ENCODE measurements around the gene PHTF2. TPM values are rescaled to one million over a fixed set of nuclear protein-coding genes. Genes with fewer than 3 reads are reported as not detected.
"Not testable (repeated sequence)": the region's sequence is repeated elsewhere in the genome, so short reads cannot be mapped to it uniquely, and the experiment has no call there.

PHTF2 gene
- 14.5 TPM for total RNA-seq
- long read RNA-seq, partial matches to known transcripts: 11 of 18 reads
- long read RNA-seq, other reads (novel, unspliced or antisense): 3 of 18 reads

DNA sequence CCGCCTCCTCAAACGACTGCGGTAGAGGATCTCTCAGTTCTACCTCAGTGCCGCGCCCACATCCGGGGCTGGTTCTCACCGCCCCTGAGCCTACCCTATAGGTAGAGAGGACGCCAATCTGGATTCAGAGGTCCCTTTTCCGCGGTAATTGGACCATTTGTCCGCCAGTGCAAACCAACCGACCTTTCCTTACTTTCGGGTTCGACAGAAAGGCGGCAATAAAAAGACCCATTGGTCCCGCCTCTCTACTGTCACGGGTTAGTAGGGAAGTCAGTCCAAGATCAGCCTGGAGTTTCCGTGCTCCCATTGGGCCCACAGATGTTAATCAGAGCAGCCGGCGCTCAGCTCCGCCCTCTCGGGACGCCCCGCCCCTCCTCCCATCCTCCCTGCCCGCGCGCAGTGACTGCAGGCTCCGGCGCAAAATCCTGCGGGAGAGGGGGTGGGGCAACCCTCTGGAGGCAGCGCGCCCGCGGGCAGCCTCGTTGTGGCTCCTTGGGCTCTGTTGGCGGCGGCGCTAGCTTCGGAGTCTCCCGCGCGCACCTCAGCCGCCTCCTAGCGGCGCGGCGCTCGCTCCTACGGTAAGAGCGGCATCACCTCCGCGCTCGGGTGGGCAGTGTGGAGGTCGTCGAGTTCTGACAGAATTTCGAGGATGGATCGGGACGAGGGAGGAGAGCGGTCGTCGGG, at the start of gene PHTF2, which contains the start of gene TMEM60:
Gene PHTF2 (plus strand): TSS at position 380 of the 684 bp plus-strand sequence.
Gene TMEM60 (minus strand): TSS at position 41 of the 684 bp plus-strand sequence. CDS start 4,061 bp downstream, outside the sequence.
- peak; percentile 99 for DNase-seq (ENCODE audit: low spot score)

DNA sequence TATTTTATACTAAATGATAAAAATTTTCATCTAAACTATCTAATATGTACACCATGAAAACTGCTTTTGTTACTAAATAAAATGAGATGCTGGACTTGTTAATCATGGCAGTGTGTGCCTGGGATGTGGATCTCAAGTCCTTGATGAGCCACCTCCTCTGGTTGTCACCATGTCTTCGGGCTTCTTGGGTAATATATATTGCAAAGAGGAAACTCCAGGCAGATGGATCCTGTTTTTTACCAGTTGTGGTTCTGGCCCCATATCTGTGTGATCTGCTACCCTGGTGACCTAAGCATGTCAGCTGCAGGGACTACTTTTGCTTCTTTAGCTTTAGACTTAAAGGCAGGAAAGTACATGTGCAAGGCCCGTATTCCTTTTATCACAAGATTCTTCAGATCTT, 46.6 kb upstream of the PHTF2 start:
- DNase-seq (ENCODE audit: low spot score): no peak

DNA sequence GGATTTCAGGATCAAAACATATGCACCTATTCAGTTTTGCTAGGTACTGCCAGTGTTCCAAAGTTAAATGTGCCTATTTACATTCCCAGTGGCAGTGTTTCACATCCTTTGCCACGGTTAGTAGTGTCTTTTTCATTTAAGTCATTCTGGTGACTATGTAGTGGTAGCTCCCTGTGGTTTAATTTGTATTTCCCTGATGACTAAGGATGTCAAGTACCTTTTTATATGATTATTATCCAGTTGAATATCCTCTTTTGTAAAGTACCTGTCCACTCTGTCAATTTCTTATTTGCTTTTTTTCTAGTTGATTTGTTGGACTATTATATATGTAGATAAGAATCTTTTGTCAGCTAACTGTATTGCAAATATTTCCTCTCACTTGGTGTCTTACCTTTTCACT, 45.4 kb upstream of the PHTF2 start:
- DNase-seq (ENCODE audit: low spot score): no peak

DNA sequence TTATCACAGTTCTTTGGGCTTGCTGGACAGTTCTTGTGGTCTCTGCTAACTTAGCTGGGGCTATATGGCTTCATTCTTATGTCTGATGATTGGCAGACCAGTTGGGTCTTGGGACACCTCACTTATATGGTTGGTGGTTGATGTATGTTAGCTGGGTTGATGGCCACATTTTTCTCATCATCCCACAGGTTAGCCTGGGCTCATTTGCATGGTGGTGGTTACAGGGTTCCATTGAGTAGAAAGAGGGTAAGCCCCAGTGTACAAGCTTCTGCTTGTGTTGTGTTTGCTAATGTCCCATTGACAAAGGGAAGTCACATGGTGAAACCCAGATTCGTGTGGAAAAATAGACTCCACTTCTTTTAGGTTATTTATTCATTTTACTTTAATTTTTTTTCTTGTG, 41.0 kb upstream of the PHTF2 start:
- DNase-seq (ENCODE audit: low spot score): no peak

DNA sequence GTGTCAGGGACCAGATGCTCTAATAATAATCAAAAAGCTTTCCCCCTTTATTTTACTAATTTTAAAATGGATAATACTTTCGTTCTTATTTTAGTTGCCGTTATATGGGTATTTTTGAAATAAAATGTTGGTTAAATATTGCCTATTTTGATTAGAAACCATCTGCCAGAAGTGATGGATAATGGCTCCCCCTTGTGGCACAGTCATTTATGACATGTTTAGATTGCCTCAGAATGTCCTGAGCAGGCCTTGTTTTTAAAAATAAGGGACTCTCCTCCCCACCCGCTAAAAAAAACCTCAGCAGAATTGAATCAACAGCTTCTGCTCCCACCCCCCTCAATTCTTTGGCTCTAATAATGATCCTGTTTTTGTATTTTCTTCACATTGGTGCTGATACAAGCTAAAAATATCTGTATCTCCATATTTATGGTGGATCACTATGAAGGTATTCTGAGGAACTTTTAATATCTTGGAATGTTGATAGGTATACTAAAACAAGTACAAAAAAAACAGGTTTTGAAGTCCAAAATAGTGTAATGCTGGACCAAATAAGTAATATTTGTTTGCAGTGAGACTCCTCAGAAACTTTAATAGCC, 39.2 kb upstream of the PHTF2 start:
- no peak for DNase-seq (ENCODE audit: low spot score)

DNA sequence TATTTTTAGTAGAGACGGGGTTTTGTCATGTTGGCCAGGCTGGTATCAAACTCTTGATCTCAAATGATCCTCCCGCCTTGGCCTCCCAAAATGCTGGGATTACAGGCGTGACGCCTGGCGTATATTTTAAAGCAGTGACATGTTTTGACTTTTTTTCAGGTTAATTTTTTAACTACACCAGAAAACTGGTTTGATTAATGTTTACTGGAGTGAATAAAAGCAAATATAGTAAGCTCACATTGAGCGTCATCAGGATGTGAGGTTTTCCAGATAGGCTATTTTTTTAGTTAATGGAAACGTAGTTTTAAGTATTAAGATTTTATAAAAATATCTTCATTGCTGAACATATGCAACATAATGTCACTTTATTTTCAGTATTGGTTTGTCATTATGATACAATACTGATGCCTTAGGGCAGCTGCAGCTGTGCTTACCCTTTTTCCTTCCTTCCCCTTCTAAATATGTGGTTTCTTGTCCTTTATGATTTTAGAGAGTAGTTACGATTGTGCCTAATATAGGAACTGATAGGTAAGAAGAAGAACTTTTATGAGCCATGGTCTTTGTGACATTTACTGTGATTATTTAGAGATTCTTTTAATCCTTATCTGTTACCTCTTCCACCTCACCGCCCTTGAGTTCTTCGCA, 37.6 kb upstream of the PHTF2 start:
- no peak for DNase-seq (ENCODE audit: low spot score)

DNA sequence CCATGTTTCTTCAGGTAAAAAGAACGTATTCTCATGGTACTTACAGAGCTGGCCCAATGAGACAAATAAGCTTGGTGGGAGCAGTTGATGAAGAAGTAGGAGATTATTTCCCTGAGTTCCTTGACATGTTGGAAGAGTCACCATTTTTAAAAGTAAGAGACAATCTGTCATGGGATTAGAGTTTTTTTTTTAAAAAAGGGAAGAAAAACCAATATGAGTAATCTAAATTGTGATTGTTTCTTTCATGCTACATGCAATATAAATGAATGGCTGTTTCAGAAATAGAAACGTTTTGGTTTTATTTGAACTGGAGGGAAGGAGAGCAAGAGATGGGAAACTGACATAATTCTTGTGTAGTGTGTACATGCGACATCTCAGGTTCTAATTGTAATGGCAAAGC, 33.1 kb upstream of the PHTF2 start:
- DNase-seq (ENCODE audit: low spot score): no peak

DNA sequence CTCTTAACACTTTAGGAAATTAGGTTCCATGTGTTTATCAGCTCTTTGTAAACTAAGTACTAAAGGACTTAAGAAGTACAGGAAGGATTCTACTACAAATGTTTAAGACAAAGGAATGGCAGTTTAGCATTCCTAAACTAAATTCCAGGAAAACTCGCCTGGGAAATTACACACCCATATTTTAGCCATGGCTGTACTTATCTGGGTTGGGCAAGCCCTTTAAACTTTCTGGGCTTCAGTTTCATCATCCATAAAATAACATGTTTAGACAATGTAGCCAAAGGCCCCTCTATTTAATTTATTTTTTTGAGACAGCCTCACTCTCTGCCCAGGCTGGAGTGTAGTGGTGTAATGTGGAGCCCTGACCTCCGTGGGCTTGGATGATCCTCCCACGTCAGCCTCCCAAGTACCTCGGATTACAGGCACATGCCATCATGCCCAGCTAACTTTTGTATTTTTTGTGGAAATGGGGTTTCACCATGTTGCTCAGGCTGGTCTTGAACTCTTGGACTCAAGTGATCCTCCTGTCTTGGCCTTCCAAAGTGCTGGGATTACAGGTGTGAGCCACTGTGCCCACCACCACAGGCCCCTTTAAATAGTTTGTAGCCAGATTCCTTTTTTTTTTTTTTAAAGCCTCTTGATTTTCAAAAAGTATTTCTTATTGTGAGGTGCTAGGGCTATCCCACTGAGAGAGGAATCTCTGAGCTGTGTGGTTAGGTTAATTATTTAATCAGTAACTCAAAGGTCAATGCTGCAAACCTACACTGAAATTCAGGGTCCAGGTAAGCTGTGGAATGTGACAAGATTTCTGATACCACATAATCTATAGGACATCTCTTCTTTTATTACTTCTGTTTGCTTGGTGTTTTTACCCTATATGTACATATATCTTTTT, 32.4 kb upstream of the PHTF2 start:
- DNase-seq (ENCODE audit: low spot score): no peak

DNA sequence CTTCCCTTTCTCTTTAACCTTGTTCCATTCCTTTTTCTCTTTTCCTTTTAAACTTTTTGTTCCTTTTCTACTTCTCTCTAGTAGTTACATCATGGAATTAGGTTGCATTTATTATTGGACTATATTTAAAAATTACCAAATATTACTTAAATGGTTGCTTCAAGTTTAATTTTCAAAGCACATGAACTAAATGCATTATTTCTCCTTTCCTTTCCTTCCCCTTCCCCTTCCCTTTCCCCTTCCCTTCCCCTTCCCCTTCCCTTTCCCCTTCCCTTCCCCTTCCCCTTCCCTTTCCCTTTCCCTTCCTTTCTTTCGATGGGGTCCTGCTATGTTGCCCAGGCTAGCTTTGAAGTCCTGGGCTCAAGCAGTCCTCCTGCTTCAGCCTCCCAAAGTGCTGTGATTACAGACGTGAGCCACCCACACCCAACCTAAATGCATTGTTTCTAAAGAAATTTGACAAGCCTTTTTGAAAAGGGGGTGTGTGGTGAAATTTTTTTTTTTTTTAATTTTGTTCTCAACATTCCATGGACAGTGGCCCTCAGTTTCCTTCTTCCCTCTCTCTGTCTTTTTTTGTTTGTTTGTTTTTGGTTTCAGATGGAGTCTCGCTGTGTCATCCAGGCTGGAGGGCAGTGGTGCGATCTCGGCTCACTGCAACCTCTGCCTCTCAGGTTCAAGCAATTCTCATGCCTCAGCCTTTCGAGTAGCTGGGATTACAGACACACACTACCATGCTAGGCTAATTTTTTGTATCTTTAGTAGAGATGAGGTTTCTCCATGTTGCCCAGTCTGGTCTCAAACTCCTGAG, 31.6 kb upstream of the PHTF2 start:
- no peak for DNase-seq (ENCODE audit: low spot score)

DNA sequence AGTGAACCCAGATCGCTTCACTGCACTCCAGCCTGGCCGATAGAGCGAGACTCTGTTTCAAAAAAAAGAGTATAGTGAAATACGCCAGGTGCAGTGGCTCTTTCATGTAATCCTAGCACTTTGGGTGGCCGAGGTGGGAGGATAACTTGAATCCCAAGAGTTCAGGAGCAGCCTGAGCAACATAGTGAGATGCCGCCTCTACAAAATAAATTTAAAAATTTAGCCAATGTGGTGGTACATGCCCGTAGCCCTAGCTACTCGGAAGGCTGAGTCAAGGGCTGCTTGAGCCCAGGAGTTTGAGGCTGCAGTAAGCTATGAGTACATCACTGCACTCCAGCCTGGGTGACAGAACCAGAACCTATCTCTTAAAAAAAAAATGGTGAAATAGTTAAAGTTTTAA, 28.3 kb upstream of the PHTF2 start:
- DNase-seq (ENCODE audit: low spot score): no peak

DNA sequence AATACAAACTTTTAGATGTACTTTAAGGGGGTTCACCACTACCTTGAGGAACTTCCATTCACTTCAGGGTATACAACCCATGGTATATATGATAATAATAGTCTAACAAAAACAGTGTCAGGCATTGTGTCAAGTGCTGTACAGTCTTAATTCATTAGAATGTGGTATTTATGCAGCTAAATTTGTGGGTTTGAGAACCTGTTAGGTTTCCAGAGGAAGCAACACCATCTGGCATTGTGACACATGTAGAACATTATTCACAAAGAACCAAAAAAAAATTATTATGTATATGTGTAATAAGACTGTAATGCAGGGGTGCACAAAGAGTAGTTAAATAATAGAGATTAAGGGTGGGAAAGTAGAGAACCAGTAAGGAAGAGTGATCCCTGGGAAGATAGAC, 26.7 kb upstream of the PHTF2 start:
- DNase-seq (ENCODE audit: low spot score): no peak

DNA sequence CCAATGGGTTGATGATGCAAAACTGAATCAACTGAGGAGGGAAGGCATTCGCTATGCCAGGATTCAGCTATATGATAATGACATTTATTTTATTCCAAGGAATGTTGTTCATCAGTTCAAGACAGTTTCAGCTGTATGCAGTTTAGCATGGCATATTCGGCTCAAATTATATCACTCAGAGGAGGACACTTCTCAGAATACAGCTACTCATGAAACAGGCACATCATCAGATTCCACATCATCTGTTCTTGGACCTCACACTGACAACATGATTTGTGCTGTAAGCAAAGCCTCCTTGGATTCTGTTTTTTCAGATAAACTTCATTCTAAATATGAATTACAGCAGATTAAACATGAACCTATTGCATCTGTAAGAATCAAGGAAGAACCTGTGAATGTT, 20.0 kb upstream of the PHTF2 start:
- no peak for DNase-seq (ENCODE audit: low spot score)

DNA sequence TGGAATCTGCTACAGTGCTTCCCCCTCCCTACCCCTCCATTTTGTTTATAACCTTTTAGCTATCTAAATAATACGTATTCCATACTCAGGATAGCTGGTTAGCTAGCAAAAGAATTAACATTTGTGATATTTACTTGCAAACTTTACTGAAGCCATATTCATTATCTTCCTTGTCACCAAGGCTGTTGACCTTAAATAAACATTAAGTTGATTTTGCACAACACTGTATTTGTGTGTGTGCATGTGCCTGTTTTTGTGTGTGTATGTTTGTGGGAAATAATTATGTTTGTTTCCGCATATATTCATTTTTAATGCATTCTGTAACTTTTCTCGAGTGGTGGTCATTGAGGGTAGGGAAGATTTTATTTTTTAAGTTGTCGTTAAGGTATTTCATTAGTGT, 16.2 kb upstream of the PHTF2 start:
- DNase-seq (ENCODE audit: low spot score): no peak

DNA sequence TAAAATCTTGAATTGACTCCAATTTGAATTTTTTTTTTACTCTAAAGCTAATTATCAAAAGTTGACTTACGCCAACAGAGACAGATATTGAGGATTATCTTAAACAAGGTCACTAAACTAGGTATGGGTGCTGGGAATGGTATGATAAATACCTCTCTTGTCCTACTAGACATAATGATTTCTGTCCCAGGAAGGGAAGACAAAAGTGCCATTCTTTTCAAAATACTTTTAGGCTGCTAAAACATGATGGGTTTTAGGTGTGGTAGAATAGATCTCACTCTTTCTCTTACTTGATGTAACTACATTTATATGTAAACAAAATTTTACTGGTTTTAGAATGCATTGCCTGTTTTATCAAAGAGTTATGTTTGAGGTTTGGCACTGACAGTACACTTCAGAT, 15.5 kb upstream of the PHTF2 start:
- no peak for DNase-seq (ENCODE audit: low spot score)

DNA sequence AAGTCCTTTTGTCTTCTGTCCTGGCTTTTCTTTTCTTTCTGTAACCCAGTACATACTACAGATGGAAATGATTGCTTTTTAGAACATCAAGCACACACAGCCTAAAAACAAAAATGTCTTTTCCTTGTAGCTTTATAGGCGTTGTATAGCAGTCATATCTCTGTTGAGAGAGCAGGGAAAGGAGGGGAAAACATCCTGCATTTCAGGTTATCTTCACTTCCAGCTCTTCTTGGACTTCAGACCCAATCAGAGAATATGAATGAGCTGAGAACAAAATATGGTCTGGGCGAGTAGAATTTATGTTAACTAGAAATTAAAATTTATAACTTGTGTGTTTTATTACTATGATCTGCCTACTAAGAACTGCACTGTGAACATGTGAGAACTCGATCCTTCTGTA, 15.0 kb upstream of the PHTF2 start:
- DNase-seq (ENCODE audit: low spot score): no peak

DNA sequence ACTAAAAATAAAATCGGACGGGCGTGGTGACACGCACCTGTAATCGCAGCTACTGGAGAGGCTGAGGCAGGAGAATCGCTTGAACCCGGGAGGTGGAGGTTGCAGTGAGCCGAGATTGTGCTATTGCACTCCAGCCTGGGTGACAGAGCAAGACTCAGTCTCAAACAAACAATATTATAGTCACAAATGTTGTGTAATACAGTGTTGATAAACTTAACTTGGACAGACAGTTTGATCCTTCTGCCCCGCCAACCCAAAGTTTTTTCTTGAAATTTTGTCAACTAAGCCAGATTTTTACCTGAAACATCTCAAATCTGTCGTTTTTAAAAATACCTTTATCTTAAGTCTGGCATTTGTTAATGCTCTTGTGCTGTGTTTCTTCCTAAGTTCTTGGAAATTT, 14.1 kb upstream of the PHTF2 start:
- DNase-seq (ENCODE audit: low spot score): not testable (repeated sequence)

DNA sequence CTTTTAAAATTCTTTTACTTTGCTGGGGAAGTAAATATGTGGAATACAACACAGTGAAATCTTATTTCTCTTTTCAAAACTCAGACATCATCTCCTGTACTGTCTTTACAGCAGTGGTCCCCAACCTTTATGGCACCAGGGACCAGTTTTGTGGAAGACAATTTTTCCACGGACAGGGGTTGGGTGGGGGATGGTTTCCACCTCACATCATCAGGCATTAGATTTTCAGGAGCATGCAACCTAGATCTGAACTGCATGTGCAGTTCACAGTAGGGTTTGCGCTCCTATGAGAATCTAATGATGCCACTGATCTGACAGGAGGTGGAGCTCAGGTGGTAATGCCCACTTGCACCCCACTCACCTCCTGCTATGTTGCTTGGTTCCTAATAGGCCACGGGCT, 12.6 kb upstream of the PHTF2 start:
- no peak for DNase-seq (ENCODE audit: low spot score)

DNA sequence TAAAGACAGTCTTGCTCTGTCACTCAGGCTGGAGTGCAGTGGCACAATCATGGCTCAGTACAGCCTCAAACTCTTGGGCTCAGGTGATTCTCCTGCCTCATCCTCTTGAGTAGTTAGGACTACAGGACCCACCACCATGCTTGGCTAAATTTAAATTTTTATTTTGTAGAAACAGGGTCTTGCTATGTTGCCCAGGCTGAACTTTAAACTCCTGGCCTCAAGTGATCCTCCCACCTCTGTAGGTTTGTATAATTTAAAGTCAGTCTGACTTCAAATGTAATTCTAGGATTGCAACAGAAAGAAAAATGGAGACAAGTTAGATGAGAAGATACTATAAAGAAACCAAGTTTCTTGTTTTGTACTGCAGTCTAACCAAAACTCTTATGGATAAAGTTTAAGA, 11.8 kb upstream of the PHTF2 start:
- DNase-seq (ENCODE audit: low spot score): no peak

DNA sequence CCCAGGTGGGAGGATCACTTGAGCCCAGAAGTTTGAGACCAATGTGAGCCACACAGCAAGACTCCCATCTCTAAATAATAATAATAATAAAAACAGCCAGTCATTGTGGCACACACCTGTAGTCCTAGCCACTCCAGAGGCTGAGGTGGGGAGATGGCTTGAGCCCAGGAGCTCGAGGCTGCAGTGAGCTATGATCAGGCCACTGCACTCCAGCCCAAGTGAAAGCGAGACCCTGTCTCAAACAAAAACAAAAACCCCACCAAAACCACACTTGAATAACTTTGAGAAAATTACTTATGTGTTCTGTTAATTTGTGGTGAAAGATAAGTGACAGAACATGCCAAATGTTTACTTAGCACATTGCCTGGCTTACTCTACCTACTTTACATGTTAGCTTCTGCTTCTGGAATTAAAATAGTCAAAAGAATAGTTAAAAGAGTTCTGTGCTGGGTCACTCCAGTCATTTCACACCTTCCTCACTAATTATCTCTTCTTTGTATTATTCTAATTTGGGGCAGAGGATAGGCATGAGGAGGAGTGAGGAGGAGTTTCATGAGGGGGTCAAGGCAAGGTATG, 10.2 kb upstream of the PHTF2 start:
- DNase-seq (ENCODE audit: low spot score): no peak

DNA sequence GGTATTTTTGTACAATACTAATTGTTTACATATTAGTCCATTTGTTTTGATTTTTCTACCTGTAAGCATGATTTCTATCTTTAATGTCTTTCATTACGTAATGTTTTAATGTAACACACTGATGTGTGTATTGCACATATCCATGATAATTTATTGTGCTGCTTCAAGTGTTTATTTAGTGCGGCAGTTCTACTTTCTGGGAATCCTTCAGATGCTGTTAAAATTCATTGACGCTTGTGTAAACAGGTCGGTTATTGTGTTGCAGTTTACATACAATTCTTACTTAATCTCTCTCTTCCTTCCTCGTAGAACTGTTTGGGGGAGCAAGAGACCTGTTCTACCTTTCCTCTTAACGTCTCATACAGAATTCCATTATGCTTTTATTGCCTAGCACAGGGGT, 7.2 kb upstream of the PHTF2 start:
- DNase-seq (ENCODE audit: low spot score): no peak

Data from mesenteric fat pad (tissue), 1 donor.